ENCODE measurements around the gene EBP. TPM values are rescaled to one million over a fixed set of nuclear protein-coding genes. Genes with fewer than 3 reads are reported as not detected.
"Not testable (repeated sequence)": the region's sequence is repeated elsewhere in the genome, so short reads cannot be mapped to it uniquely, and the experiment has no call there.

The EBP gene
- total RNA-seq, 1 donor from 2014 or later: 39.1 TPM

- Mint-ChIP-seq H3K36me3 (ENCODE audit: low read depth) (peaks cover 2% of the 10 kb centered on the region), H3K4me1 (ENCODE audit: low read depth) (peaks cover 9% of the 10 kb centered on the region), H3K4me3 (ENCODE audit: unreplicated experiment) (peak overlapping the region; percentile 78), H3K9me3 (ENCODE audit: low read depth) (peaks cover 7% of the 10 kb centered on the region), H3K27ac (ENCODE audit: unreplicated experiment) (peak overlapping the region; percentile 75), H3K27me3 (ENCODE audit: low read depth) (no peaks in the 10 kb centered on the region)
- no peak for DNase-seq (ENCODE audit: low spot score)
- TF ChIP-seq CTCF (IDR thresholded peaks at IDR 0.05): no peak
Observed at GRCh38 chrX:48520976-48521352, 644 bp upstream of the EBP start.

GRCh38 chrX:48522291-48522690 lies 683 bp downstream of the EBP start:
- H3K36me3 Mint-ChIP-seq (ENCODE audit: low read depth): no peaks in the 10 kb centered on the region
- peaks cover 3% of the 10 kb centered on the region for H3K9me3 Mint-ChIP-seq (ENCODE audit: low read depth)
- H3K27ac Mint-ChIP-seq (ENCODE audit: unreplicated experiment): peak overlapping the region; percentile 75
- no peak for DNase-seq (ENCODE audit: low spot score)
- TF ChIP-seq CTCF (IDR thresholded peaks at IDR 0.05): no peak
- H3K4me3 Mint-ChIP-seq (ENCODE audit: unreplicated experiment): peak overlapping the region; percentile 78
- peaks cover 9% of the 10 kb centered on the region for H3K4me1 Mint-ChIP-seq (ENCODE audit: low read depth)
- no peaks in the 10 kb centered on the region for H3K27me3 Mint-ChIP-seq (ENCODE audit: low read depth)

- H3K27me3 Mint-ChIP-seq (ENCODE audit: low read depth): no peaks in the 10 kb centered on the region
- peaks cover 9% of the 10 kb centered on the region for H3K4me1 Mint-ChIP-seq (ENCODE audit: low read depth)
- H3K36me3 Mint-ChIP-seq (ENCODE audit: low read depth): peaks cover 6% of the 10 kb centered on the region
- TF ChIP-seq CTCF (IDR thresholded peaks at IDR 0.05): no peak
- no peak for DNase-seq (ENCODE audit: low spot score)
- H3K9me3 Mint-ChIP-seq (ENCODE audit: low read depth): peaks cover 3% of the 10 kb centered on the region
- no peak overlapping the region for H3K4me3 Mint-ChIP-seq (ENCODE audit: unreplicated experiment)
- H3K27ac Mint-ChIP-seq (ENCODE audit: unreplicated experiment): no peak overlapping the region
Observed at GRCh38 chrX:48523682-48524081, 2.1 kb downstream of the EBP start.

- not testable (repeated sequence) for H3K27me3 Mint-ChIP-seq (ENCODE audit: low read depth); H3K36me3 Mint-ChIP-seq (ENCODE audit: low read depth); H3K4me1 Mint-ChIP-seq (ENCODE audit: low read depth); DNase-seq (ENCODE audit: low spot score); H3K9me3 Mint-ChIP-seq (ENCODE audit: low read depth); H3K27ac Mint-ChIP-seq (ENCODE audit: unreplicated experiment); H3K4me3 Mint-ChIP-seq (ENCODE audit: unreplicated experiment)
Observed at GRCh38 chrX:48525853-48526252, 4.2 kb downstream of the EBP start.

GRCh38 chrX:48530736-48531135 lies 9.1 kb downstream of the EBP start:
- no peak overlapping the region for H3K4me3 Mint-ChIP-seq (ENCODE audit: unreplicated experiment)
- TF ChIP-seq CTCF (IDR thresholded peaks at IDR 0.05): no peak
- H3K9me3 Mint-ChIP-seq (ENCODE audit: low read depth): peaks cover 10% of the 10 kb centered on the region
- H3K27me3 Mint-ChIP-seq (ENCODE audit: low read depth): no peaks in the 10 kb centered on the region
- DNase-seq (ENCODE audit: low spot score): no peak
- H3K36me3 Mint-ChIP-seq (ENCODE audit: low read depth): peaks cover 6% of the 10 kb centered on the region
- H3K4me1 Mint-ChIP-seq (ENCODE audit: low read depth): peaks cover 8% of the 10 kb centered on the region
- peak overlapping the region; percentile 67 for H3K27ac Mint-ChIP-seq (ENCODE audit: unreplicated experiment)

GRCh38 chrX:48531358-48531959 lies 9.9 kb downstream of the EBP start:
- no peak for TF ChIP-seq CTCF (IDR thresholded peaks at IDR 0.05)
- Mint-ChIP-seq H3K9me3 (ENCODE audit: low read depth) (peaks cover 10% of the 10 kb centered on the region), H3K36me3 (ENCODE audit: low read depth) (peaks cover 6% of the 10 kb centered on the region), H3K4me3 (ENCODE audit: unreplicated experiment) (no peak overlapping the region), H3K4me1 (ENCODE audit: low read depth) (peaks cover 8% of the 10 kb centered on the region), H3K27me3 (ENCODE audit: low read depth) (no peaks in the 10 kb centered on the region), H3K27ac (ENCODE audit: unreplicated experiment) (peak overlapping the region; percentile 67)
- DNase-seq (ENCODE audit: low spot score): no peak
